Mucosa of gallbladder (tissue), 1 donor: ENCODE results near the gene GCSH. TPM values are rescaled to one million over a fixed set of nuclear protein-coding genes. Genes with fewer than 3 reads are reported as not detected.

ENCODE experiments used
- DNase-seq: peaks from one replicate; pipeline ENCODE4 v3.0.0-alpha.2; 2020; ENCODE audit warnings: low spot score
- total RNA-seq: library from RNA; stranded (reverse); gene quantifications from one replicate; pipeline ENCODE4 v1.2.1, GENCODE V29; 2021
- donor health status: DM: no; HTN: no; CAD: no.

Gene GCSH
- total RNA-seq, 1 donor from 2014 or later, result 13.1 TPM

GRCh38 chr16:81101702-81102101 lies 5.5 kb upstream of the GCSH start:
- DNase-seq, result no peak

GRCh38 chr16:81099958-81100357 lies 3.8 kb upstream of the GCSH start:
- no peak for DNase-seq

DNA sequence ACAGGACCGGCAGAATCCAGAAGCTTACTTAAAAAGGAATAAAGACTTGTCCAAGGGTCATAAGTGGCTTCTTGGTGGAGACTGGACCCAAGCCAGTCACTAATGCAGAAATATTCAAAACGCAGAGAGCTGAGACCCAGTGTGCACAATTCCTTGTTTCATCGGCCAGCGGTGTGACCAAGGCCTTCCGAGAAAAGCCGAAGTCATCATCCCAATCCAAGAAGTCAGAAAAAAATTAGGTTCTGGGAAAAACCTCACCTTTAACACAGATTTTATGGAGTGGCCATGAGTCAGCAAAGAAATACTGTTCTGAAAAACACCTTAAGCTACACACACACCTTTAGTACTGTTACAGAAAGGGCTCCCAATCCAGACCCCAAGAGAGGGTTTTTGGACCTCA lies 1.0 kb upstream of the GCSH start:
- no peak for DNase-seq

GRCh38 chr16:81096715-81097208 lies 567 bp upstream of the GCSH start:
- DNase-seq, result no peak

DNA sequence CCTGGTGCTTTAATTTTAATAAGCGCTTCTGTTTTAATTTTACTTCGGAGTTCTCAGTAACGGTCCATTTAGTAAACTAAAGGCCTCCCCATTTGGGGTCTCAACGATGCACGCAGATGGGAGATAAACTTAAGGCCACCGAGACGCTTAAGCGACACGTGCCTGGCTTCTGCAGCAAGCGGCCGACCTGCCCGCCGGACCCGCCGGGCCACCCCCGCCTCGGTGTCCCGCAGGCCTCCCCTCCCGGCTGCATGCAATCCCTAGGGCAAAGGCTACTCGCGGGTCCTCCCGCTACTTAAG lies 592 bp downstream of the GCSH start:
- DNase-seq, result no peak

DNA sequence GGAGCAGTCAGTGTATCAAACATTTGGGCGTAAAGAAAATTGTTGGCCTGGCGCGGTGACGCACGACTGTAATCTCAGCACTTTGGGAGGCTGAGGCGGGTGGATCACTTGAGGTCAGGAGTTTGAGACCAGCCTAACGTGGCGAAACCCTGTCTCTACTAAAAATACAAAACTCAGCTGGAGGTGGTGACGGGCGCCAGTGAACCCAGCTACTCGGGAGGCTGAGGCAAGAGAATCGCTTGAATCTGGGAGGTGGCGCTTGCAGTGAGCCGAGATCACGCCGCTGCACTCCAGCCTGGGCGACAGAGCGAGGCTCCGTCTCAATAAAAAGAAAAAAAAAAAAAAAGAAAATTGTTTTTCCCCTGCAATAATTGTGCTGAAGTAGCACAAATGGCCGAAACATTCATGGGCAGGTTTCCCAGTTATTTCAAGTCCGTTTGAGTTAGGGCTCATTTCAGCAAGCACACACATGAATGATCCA lies 1.4 kb downstream of the GCSH start:
- no peak for DNase-seq

- DNase-seq, result no peak
These were observed 7.4 kb downstream of the GCSH start for GRCh38 chr16:81088836-81089235.

DNA sequence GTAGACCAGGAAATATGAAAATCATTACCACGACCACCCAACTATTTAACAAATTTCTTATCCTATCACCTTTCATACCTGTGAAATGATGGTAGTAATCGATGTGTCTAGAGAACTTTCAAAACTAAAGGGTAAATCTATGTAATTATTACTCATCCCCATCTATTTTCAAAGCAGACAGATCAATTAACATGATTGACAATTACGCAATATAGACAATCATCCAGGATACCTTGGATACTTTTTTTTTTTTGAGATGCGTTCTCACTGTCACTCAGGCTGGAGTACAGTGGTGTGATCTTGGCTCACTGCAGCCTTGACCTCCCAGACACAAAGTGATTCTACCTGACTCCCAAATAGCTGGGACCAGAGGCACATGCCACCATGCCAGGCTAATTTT lies 15.2 kb downstream of the GCSH start:
- DNase-seq, result no peak

- DNase-seq, result no peak
These were observed 16.0 kb downstream of the GCSH start for GRCh38 chr16:81080233-81080632.

DNA sequence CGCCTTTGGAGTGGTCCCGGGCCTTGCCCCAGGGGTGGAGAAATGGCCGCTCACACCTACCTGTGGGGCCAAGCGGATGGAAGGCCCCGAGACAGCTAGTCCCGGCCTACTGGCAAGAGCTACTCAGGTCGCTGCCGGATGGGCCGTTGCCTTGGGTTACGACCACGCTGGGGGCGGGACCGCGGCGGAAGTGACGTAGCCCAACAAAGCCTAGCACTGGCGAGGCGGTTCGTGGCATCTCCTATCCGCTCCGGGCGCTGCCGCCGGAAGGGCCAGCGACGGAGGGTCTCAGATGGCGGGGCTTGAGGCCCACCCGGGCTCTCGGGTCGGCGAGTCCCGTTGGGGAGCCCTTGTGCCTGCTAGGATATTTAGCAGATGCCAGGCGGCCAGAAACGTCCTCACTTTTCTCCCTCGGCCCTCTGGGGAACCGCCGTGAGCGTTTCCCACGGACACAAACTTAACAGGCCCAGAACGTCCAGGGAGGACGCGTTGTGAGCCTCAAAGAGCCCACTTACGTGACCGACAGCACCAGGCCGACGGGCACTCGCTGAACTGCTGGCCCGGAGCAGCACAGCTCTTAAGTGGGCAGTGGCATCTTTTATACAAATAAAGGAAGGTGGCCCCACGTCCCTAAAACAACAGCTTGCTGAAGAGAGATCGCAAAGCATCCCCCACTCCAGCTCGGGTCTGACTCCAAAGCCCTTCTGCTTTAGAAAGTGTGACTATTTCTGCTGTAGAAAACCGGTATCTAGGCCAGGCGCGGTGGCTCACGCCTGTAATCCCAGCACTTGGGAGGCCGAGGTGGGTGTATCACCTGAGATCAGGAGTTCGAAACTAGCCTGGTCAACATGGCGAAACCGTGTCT lies 18.9 kb downstream of the GCSH start, which contains the start of gene C16orf46:
Gene C16orf46, minus strand, starts transcription at position 163 of the 865 bp plus-strand sequence. CDS start 13,283 bp downstream, outside the sequence.
- DNase-seq, result peak; percentile 98

DNA sequence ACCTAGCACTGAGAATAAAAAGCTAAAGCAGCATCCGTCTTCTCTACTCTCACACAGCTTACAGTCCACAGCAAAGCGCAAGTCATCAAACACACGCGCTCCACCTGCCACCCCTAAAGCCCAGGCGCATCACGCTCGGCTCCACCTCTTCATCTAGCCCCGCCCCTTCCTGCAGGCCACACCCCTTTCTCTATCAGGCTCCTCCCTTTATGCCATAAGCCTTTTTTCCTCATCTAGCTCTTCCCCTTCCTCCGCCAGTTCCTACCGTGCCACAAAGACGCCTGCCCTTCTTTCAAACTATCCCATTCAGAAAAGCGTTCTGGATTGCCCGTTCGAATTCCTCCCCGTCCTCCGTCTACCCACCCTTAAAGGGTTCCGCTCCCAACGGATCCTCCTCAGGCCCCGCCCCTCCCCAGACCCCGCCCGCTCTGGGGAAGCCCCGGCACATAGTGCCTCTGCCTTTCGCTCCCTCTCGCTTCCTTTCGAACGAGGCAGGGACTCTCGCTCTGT lies 19.6 kb downstream of the GCSH start:
- DNase-seq, result peak; percentile 91

GRCh38 chr16:81073560-81074330 lies 22.4 kb downstream of the GCSH start:
- DNase-seq, result no peak

- DNase-seq, result no peak
These were observed 24.4 kb downstream of the GCSH start for GRCh38 chr16:81071805-81072204.

DNA sequence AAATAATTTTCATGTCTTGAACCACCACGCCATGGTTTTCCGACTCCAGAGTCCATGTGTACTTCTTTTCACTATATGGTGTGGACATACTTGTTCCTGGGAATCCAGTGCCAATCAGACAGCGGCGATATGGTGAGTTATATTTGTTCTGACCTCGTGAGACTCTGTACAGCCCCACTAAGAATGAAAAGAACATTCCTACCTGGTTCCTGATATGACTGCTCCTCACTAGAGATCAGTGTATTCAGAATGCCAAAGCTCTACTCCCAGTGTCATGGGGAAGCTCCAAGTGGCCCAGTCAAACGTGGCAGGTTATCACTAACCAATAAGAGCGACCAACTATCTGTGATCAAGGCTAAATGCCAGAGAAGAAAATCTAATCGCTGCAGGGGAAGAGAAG lies 25.2 kb downstream of the GCSH start:
- no peak for DNase-seq

DNA sequence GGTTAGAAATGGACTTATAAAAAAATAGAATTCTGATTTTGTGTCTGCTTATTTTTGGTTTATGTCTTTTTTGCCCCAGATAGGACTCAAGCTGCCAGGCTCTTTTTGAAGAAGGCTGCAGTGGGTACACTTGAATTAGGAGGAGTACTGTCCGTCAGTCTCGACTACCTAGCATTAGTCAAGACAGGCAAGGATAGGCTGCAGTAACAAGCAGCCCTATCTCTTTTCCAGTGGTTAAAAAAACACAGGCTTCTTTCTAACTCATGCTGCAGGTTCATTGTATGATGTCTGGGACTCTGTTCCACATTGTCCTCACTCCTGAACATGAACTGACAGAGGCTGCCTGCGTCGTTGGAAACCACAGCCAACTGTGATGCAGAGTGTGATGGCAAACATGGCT lies 27.1 kb downstream of the GCSH start:
- no peak for DNase-seq

DNA sequence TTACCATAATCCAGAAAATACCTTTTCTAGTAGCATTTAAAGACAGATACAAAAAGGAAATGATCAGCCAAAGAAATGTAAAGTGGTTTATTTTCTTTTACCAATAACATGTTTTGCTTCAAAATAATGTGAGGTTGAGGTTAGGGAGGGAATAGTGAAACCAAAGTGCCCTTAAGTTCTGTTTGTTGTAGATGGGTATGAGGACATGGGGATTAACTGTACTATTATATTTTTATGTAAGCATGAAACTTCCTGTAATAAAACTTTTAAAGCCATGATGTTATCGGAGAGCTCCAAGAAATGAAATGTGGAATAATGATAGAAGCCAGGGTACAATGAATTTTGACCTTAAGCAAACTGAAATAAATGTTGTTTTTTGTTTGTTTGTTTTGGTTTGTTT lies 29.0 kb downstream of the GCSH start:
- no peak for DNase-seq

- DNase-seq, result no peak
These were observed 29.5 kb downstream of the GCSH start for GRCh38 chr16:81066681-81067080.

DNA sequence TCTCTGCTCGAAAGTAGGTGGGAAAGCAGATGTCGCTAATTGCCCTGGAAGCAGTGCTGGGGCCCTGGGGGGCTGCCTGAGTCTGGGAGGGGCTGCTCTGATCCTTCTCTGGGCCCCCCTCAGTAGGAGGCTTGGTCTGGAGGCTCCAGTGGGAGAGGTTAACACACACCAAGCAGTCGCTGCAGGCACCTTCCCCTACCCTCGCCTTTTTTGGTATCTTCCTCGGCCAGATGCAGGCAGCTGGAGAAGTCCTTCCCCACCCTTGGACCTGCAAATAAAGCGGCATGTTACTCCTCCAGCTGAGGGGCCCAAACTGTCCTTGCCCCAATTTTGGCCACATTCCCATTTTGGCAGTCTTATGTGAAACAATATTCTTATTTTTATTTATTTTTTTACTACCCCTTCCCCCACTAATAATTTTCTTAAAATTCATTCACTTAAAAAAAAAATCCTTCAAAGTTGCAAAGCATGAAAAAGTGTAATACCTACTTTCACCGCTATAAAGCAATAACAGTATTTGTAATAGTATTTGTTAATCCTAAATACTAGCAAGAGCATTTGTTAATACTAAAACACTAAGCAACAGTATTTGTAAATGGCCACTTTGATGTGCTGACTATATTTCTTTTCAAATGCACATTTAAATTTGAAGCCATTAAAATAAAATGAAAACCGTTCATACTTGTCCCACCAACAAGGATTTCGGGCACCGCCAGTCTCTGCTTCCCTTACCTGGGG lies 34.2 kb downstream of the GCSH start:
- no peak for DNase-seq

DNA sequence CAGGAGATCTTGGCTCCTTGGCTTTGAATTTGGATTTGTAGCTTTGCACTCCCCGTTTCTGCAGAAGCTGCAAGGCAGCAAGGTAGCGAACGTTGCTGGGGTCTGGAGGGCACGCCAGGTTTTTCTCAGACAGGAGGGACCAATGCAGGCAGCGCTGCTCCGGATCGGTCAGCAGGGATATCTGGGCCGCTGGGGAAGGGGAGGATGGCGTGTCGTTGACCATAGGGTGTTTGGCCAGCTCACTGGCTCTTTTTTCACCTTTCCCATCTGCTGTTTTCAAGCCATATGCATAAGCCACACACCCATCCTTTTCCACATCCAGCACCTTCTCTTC lies 34.9 kb downstream of the GCSH start:
- DNase-seq, result no peak

DNA sequence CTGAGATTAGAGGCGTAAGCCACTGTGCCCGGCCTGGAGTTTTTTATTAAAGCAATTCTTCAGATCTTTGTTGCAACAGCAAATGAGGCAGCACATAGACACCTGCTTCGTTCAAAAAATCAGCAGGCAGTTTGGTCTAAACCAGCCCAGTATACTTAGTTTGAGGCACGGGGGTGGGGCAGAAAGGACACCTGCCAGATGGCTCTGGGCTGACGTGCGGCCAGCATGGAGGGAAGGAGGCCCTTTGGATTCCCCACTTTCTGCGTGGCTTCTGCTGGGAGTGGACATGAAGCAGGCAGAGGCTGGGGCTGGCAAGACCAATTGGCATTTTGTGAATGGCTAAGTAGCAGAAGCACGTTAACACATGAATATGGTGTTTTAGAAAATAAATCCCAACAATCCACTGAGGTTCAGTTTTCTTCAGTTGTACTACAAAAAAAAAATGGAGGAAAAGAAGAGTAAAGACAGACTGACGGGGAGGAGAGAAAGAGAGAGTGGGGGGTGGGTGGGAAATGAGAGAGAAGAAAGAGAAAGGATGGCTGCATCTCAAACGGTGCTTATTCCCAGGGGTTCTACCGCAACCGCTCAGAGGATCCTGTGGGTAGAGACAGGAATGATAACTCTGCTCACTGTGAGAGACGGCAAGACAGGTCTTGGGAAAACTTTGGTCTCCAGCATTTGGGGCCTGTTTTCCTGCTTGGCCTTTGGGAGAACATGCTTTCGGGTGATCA lies 35.5 kb downstream of the GCSH start:
- no peak for DNase-seq

- DNase-seq, result no peak
These were observed 42.4 kb downstream of the GCSH start for GRCh38 chr16:81053761-81054160.
